Activated T-cell treated with anti-CD3 and anti-CD28 coated beads, Interleukin-2, amount 50 U/mL, for 4 hours (primary cell): ENCODE results near the gene MCM5. TPM values are rescaled to one million over a fixed set of nuclear protein-coding genes. Genes with fewer than 3 reads are reported as not detected.

Experiments
- ATAC-seq, 2 donors: fragments of 200-7000 bp; cut with Tn5 transposase; one replicate each; pipeline ENCODE4 v1.10.0; 2021
- DNase-seq: peaks from one replicate; pipeline ENCODE4 v3.0.0-alpha.2; 2020
- H3K27me3 Mint-ChIP-seq: one replicate; pipeline ENCODE4 v1.8.0; 2021; ENCODE audit warnings: low read depth, mixed read lengths
- H3K36me3 Mint-ChIP-seq: one replicate; pipeline ENCODE4 v1.8.0; 2022; ENCODE audit warnings: mixed read lengths; ENCODE audit not compliant: insufficient read depth
- H3K4me1 Mint-ChIP-seq: one replicate; pipeline ENCODE4 v1.8.0; 2021; ENCODE audit warnings: low read depth, mixed read lengths
- H3K4me3 Mint-ChIP-seq: one replicate; pipeline ENCODE4 v1.8.0; 2021; ENCODE audit warnings: mild to moderate bottlenecking, moderate library complexity, mixed read lengths
- H3K9me3 Mint-ChIP-seq: one replicate; pipeline ENCODE4 v1.8.0; 2021; ENCODE audit warnings: mixed read lengths
- total RNA-seq, 3 donors: library from RNA; stranded (reverse); gene quantifications; one replicate each; pipeline ENCODE4 v1.2.1, GENCODE V29; 2021

The MCM5 gene
- total RNA-seq, 3 donors from 2014 or later, result 342 to 399 (median 361) TPM

DNA sequence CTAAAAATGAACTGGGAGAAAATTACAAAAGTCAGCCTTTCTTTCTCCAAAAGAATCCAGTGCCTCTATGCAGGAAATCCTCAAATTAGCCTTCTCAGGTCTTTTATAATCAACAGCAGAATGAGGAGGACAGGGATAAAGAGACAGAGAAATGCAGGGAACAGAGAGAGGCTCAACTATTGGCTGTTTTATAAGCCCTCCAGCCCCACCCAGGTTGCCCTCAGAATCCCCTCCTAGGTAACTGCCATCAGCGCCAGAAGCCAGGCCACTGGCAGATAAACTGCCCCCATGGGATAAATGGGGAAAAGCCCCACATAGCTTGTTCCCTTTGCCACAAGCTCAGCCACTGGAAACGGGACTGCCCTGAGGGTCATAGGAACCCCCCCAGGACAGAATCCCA, 29.9 kb upstream of the MCM5 start:
- Mint-ChIP-seq H3K4me1 (peaks cover 11% of the 10 kb centered on the region), H3K9me3 (no peaks in the 10 kb centered on the region), H3K4me3 (no peak overlapping the region), H3K36me3 (no peaks in the 10 kb centered on the region), H3K27me3 (peaks cover 21% of the 10 kb centered on the region)
- ATAC-seq (no peak), DNase-seq (no peak)

DNA sequence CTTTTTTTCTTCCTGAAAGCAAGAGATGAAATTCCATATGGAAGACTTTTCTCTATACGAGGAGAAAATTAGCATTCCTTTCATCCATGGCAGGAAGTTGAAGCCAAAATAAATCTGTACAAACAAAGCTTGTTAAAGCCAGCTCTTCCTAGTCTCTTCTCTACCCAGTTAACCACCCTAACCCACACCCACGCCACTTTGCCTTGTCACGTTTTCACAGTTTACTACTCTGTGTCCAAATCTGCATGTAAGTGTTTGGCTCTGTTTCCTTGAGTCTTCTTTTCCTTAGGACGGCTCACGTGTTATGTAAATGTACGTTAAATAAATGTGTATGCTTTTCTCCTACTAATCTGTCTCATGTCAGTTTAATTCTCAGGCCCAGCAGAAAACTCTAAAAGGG, 26.2 kb upstream of the MCM5 start:
- DNase-seq, result no peak
- Mint-ChIP-seq H3K9me3 (no peaks in the 10 kb centered on the region), H3K36me3 (no peaks in the 10 kb centered on the region), H3K4me1 (peaks cover 21% of the 10 kb centered on the region), H3K27me3 (peaks cover 4% of the 10 kb centered on the region), H3K4me3 (no peak overlapping the region)
- no peak for ATAC-seq

DNA sequence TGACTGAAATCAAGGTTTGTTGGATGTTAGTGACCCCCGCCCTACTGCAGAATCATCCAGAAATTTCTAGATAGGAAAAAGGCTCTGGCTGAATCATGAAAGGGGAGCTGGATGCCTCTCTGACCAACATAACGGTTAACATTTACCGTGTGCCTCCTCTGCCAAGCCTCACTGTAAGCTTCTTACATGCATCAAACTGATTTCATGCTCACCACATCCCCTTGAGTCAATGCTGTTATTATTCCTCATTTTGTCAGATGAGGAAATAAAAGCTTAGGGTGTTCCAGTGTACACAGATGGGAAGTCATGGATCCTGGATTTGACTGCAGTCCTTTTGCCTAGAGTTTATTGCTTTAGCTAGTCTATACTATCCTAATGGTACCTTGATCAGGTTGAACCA, 24.9 kb upstream of the MCM5 start:
- no peaks in the 10 kb centered on the region for H3K9me3 Mint-ChIP-seq
- DNase-seq (no peak), ATAC-seq (no peak)
- H3K27me3 Mint-ChIP-seq, result peaks cover 2% of the 10 kb centered on the region
- H3K4me1 Mint-ChIP-seq, result peaks cover 21% of the 10 kb centered on the region
- H3K4me3 Mint-ChIP-seq, result no peak overlapping the region
- no peaks in the 10 kb centered on the region for H3K36me3 Mint-ChIP-seq

DNA sequence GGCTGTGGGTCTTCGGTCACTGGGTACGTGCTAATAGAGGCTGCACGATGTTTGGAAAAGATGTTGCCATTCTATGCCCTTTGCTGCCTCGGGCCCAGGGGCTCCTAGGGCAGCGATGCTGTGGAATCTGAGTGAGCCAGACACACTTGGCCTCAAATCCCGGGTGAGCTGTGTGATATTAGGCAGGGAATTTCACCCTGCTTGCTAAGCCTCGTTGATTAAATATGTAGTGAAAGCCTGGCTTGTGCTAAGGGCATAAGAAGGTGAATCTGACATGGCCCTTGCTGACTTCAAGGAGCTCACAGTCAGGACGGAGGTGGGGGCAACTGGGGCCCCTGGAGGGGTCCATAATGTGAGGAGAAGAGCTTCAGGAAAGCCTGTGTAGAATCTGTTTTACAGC, 24.4 kb upstream of the MCM5 start:
- no peaks in the 10 kb centered on the region for H3K9me3 Mint-ChIP-seq
- DNase-seq, result no peak
- H3K4me1 Mint-ChIP-seq, result peaks cover 20% of the 10 kb centered on the region
- no peak overlapping the region for H3K4me3 Mint-ChIP-seq
- no peaks in the 10 kb centered on the region for H3K36me3 Mint-ChIP-seq
- no peak for ATAC-seq
- H3K27me3 Mint-ChIP-seq, result peaks cover 4% of the 10 kb centered on the region

DNA sequence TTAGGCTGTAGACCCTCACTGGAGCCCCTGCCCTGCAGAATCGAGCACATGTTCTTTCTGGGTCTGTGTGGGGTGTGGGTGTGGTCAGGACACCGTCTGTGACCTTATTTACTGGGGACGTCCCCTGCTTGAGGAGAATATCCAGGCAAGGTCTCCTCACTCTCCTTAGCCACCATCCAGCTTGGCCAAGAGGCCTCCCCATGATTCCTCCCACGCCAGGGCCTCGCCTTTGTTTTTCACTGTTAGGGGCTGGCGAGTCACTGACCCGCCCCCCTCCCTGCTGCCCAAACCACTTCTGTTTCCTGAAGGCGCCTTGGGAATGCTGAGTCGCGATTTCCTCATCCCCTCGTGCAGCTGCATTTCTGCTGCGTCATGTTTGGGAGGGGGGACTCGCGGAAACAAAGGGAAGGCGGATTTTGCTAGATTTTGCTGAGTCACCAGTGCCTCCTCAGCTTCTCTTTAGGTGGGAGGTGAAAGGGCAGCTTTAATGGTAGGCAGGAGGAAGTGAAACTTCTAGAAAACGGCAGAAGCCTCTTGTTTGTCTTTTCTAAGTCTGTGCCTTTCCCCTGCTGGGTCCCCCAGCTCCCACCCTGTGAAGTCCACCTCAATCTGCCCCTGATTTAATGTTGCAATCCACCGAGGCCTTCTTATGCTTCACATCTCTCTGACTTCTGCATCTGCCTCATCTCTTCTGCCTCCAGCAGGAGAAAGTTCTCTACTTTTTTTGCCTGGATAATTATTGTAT, 23.0 kb upstream of the MCM5 start:
- DNase-seq, result no peak
- no peaks in the 10 kb centered on the region for H3K36me3 Mint-ChIP-seq
- peaks cover 8% of the 10 kb centered on the region for H3K27me3 Mint-ChIP-seq
- H3K4me1 Mint-ChIP-seq, result peaks cover 18% of the 10 kb centered on the region
- peak overlapping the region; percentile 11 for H3K4me3 Mint-ChIP-seq
- H3K9me3 Mint-ChIP-seq, result no peaks in the 10 kb centered on the region
- peak in 1 of 2 donors; percentile 16 for ATAC-seq

DNA sequence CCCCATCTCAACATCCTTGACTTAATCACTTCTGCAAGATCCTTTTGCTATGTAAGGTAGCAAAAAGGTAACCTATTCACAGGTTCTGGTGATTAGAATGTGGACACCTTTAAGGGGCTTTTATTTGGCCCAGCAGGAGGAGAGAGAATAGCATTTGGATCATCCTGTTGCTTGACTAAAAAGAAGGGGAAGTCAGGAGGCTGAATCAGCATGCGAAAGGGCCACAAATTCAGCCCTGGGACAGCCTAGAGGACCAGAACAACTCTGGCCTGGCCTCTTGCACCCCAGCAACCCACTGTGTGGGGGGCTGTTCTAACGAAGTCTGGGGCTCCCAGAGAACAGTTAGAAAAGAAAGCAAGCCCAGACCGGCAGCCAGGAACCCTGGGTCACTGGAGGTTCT, 22.2 kb upstream of the MCM5 start:
- H3K36me3 Mint-ChIP-seq, result no peaks in the 10 kb centered on the region
- DNase-seq (no peak), ATAC-seq (no peak)
- no peak overlapping the region for H3K4me3 Mint-ChIP-seq
- H3K9me3 Mint-ChIP-seq, result no peaks in the 10 kb centered on the region
- H3K27me3 Mint-ChIP-seq, result peaks cover 13% of the 10 kb centered on the region
- peaks cover 14% of the 10 kb centered on the region for H3K4me1 Mint-ChIP-seq

DNA sequence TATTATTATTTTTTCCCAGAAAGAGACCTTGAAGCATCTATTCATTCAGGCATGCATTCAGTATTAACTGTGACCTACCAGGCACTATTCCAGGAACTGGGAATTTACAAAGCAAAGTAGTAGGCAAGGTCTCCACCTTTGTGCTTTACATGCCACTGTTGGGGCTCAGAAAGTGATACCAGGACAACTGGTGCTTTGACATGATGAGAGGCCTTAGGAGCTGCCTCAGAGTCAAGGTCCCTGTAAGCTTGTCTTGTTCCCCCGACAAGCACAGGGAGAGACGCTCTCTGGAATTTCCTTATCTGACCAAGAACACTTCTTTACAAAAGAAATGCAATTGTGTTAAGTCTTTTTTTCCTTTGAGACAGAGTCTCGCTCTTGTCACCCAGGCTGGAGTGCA, 21.3 kb upstream of the MCM5 start:
- Mint-ChIP-seq H3K4me3 (no peak overlapping the region), H3K27me3 (peaks cover 17% of the 10 kb centered on the region), H3K4me1 (peaks cover 14% of the 10 kb centered on the region), H3K36me3 (no peaks in the 10 kb centered on the region), H3K9me3 (no peaks in the 10 kb centered on the region)
- no peak for ATAC-seq
- DNase-seq, result no peak

DNA sequence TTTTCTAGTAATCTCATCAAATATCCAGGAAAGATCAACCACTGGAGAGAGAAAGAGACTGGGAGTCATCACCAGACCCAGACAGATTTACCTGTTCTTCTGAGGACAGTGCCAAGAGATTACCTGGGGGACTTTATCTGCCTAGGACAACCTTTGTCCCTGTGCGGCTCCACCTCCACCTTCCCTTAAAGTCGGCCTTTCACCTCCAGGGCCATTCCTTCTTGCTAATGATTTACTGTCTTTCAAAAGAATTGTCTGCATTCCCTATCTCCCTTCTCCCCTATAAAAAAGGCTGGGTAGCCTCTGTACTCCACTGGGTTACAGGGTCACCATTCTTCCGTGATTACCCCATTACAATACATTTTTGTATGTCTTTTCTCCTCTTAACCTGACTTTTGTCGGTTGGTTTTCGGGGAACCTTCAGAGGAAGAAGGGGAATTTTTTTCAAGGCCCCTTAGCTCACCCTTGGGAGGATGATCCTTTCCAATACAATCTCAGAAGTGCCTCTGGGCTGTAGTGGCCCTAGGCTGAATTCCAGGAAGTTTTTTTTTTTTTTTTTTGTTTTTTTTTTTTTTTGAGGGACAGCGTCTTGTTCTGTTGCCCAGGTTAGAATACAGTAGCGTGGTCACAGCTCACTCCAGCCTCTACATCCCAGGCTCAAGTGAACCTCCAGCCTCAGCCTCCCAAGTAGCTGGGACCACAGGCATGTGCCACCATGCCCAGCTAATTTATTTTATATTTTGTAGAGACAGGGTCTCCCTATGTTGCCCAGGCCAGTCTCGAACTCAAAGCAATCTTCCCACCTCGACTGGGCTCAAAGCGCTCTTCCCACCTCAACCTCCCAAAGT, 20.6 kb upstream of the MCM5 start:
- ATAC-seq (no peak), DNase-seq (no peak)
- H3K27me3 Mint-ChIP-seq, result peaks cover 23% of the 10 kb centered on the region
- H3K9me3 Mint-ChIP-seq, result no peaks in the 10 kb centered on the region
- peaks cover 14% of the 10 kb centered on the region for H3K4me1 Mint-ChIP-seq
- H3K4me3 Mint-ChIP-seq, result no peak overlapping the region
- H3K36me3 Mint-ChIP-seq, result no peaks in the 10 kb centered on the region

DNA sequence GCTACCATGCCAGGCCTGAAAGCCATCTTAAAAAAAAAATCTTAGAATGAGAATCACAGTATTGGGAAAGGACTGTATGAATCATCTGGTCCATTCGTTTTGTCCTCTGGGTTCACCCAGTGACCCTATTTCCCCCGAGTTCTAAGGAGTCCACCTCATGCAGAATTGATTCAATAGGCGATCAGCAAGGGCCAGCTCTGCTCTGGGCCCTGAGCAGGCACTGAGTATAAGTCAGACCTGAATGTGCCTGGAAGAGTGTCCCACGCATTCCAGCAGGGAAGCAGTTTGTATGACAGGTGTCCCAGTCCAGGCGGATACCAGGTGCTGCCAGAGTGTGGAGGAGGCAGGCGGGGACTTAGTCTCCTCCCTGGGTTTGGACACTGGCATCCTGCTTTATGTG, 19.9 kb upstream of the MCM5 start:
- H3K27me3 Mint-ChIP-seq, result peaks cover 28% of the 10 kb centered on the region
- no peaks in the 10 kb centered on the region for H3K9me3 Mint-ChIP-seq
- ATAC-seq, result no peak
- no peak for DNase-seq
- peak overlapping the region; percentile 62 for H3K4me3 Mint-ChIP-seq
- no peaks in the 10 kb centered on the region for H3K36me3 Mint-ChIP-seq
- peaks cover 14% of the 10 kb centered on the region for H3K4me1 Mint-ChIP-seq

DNA sequence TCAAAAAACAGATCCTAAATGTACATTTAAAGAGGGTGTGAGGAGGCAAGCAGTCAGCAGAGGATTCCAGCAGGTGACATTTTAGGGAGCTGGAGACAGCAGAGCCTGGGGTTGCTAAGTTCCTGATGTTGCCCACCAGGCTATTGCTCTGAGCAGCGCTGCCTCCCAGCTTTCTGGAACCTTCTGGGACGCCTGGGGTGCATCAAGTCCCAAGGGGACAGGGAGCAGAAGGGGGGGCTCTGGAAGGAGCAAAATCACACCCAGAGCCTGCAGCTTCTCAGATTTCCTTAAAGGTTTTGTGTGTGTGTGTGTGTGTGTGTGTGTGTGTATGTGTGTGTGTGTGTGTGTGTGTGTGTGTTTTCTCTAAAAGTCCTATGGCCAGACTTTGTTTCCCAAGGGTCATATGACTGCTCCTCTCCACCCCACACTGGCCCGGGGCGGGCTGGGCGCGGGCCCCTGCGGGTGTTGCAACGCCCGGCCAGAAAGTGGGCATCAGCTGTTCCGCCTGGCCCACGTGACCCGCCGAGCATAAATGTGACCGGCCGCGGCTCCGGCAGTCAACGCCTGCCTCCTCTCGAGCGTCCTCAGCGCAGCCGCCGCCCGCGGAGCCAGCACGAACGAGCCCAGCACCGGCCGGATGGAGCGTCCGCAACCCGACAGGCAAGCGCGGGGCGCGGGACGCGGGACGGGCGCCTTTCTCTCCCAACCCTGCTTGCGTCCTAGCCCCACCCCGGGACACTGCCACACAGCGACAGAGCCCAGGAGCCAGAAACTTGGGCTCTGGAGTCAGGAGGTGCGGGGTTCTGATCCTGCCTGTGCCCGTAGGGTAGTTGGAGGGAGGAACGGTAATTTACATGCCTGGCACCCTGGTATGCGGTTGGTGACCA, 19.2 kb upstream of the MCM5 start, which contains the start of gene HMOX1:
Gene HMOX1 (plus strand): TSS at position 560 of the 887 bp plus-strand sequence. CDS start 78 bp downstream, at position 638.
- Mint-ChIP-seq H3K36me3 (no peaks in the 10 kb centered on the region), H3K4me1 (peaks cover 14% of the 10 kb centered on the region), H3K27me3 (peaks cover 28% of the 10 kb centered on the region), H3K4me3 (peak within 1 kb of the TSS; percentile 68), H3K9me3 (no peaks in the 10 kb centered on the region)
- ATAC-seq (peak; percentile 85 to 89), DNase-seq (peak; percentile 15)

DNA sequence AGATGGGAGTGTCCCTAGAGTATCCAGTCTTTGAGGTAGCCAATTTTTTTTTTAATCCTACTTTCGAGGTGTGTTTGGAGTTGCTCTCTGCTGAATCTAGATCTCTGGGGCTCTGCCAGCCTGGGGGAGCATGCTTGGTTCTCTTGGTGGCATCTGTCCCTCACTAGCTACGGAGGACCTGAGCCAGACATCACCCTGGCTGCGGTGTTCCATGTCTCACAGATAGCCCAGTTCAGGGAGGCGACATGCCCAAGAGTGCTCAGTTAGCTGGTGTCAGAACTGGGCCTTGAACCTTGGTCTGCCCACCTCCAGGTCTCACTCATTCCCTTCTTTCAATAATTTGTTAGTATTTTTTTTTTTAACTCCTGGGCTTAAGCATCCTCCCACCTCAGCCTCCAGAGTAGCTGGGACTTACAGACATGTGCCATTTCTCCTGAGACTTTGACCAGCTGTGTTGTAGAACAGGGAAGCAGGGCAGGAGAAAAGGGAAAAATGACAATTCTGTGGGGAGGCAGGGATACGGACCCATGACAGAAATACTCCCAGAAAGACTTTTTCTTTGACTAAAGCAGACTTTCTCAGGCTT, 18.4 kb upstream of the MCM5 start:
- H3K4me1 Mint-ChIP-seq, result peaks cover 14% of the 10 kb centered on the region
- peaks cover 29% of the 10 kb centered on the region for H3K27me3 Mint-ChIP-seq
- ATAC-seq (no peak), DNase-seq (no peak)
- peak overlapping the region; percentile 68 for H3K4me3 Mint-ChIP-seq
- H3K36me3 Mint-ChIP-seq, result no peaks in the 10 kb centered on the region
- no peaks in the 10 kb centered on the region for H3K9me3 Mint-ChIP-seq

DNA sequence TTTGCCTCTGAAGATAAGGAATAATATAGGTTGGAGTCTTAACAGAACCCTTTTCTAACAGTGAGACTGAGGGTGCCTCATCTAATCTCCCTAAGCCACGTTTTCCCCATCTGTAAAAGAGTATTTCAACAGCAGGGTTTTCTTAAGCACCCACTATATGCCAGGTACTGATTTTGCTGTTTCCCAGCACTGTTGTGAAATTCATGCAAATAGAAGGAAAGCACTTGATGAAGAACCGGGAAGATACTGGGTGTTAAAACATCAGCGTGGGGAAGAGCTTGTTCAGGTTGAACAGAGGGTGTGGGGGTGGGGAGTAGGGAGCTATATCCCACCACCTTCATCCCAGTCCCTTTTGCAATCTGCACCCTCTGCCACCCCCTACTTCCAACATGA, 16.3 kb upstream of the MCM5 start:
- Mint-ChIP-seq H3K4me1 (peaks cover 4% of the 10 kb centered on the region), H3K27me3 (peaks cover 31% of the 10 kb centered on the region), H3K9me3 (no peaks in the 10 kb centered on the region), H3K4me3 (no peak overlapping the region), H3K36me3 (no peaks in the 10 kb centered on the region)
- ATAC-seq (no peak), DNase-seq (no peak)

DNA sequence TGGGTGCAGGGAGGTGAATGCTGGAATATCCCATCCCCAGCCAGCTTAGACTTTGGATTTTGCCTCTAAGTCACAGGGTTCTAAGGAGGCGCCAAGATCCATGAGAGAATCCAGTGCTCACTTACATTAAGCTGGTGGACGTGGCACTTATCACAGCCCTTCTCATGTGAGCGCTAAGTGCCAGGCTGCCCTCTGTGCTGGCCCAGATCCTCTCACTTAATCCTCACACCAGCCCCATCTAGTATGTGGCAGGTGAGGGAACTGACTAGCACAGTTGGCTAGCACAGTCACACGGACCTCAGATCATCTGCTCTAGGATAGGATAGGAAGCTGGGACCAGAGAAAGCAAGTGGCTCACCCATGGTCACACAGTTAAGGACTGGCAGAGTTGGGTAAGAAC, 15.4 kb upstream of the MCM5 start:
- Mint-ChIP-seq H3K36me3 (no peaks in the 10 kb centered on the region), H3K9me3 (no peaks in the 10 kb centered on the region), H3K4me1 (peaks cover 4% of the 10 kb centered on the region), H3K4me3 (no peak overlapping the region), H3K27me3 (peaks cover 36% of the 10 kb centered on the region)
- DNase-seq (no peak), ATAC-seq (no peak)
